Mucosa of rectum (tissue), 2 donors: ENCODE measurements around the gene SNORC.

Experiments used
- H3K27ac ChIP-seq, 2 donors: one replicate each; pipeline ENCODE4 v1.7.0; 2013; ENCODE audit warnings: inconsistent platforms in 2 of 2, low read depth in 2 of 2, low read length in 2 of 2
- H3K27me3 ChIP-seq, 2 donors: one replicate each; pipeline ENCODE4 v1.7.0; 2013; ENCODE audit warnings: low read length in 2 of 2; ENCODE audit not compliant: control insufficient read depth in 2 of 2, insufficient read depth in 2 of 2
- H3K36me3 ChIP-seq, 2 donors: one replicate each; pipeline ENCODE4 v1.7.0; 2013; ENCODE audit warnings: low read length in 2 of 2; ENCODE audit not compliant: control insufficient read depth in 2 of 2, insufficient read depth in 2 of 2
- H3K4me1 ChIP-seq, 2 donors: one replicate each; pipeline ENCODE4 v1.7.0; 2013; ENCODE audit warnings: low read length in 2 of 2, mild to moderate bottlenecking in 1 of 2; ENCODE audit not compliant: control insufficient read depth in 2 of 2, insufficient read depth in 2 of 2
- H3K4me3 ChIP-seq, 2 donors: one replicate each; pipeline ENCODE4 v1.7.0; 2013; ENCODE audit warnings: low read length in 2 of 2
- H3K9ac ChIP-seq, 2 donors: one replicate each; pipeline ENCODE4 v1.7.0; 2013; ENCODE audit warnings: low read length in 2 of 2, low read depth in 1 of 2, mild to moderate bottlenecking in 1 of 2
- H3K9me3 ChIP-seq, 2 donors: one replicate each; pipeline ENCODE4 v1.7.0; 2013; ENCODE audit warnings: low read length in 2 of 2; ENCODE audit not compliant: control insufficient read depth in 2 of 2
- donor health status: healthy.
- donor health status: Normal muscosa, but diverticular disease.

The SNORC gene

GRCh38 chr2:232925153-232925820 is 55.2 kb downstream of the SNORC start:
- H3K9me3 ChIP-seq = no peaks in the 10 kb centered on the region
- peaks cover 11 to 15% of the 10 kb centered on the region in 2 donors for H3K36me3 ChIP-seq
- no peak overlapping the region for H3K9ac ChIP-seq
- peaks cover 4 to 5% of the 10 kb centered on the region in 2 donors for H3K27me3 ChIP-seq
- no peak overlapping the region for H3K4me3 ChIP-seq
- no peak overlapping the region for H3K27ac ChIP-seq
- H3K4me1 ChIP-seq = peaks cover 0 to 5% of the 10 kb centered on the region in 2 donors

DNA sequence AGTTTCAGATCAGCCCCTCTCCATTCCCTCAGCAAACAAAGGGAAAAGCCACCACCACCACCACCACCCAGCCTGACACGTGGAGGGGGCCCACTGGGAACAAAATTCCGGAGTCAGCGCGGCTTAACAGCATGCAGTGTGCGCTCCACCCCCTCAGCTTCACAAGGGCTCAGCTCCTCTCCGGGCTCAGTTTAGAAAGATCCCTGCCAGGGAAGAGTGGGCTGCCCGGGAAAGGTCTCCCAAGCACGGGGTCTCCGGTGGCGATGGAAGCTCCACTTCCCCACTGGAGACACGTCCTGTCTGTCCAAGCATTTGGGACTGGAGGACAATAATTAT is 55.7 kb downstream of the SNORC start:
- Histone ChIP-seq H3K4me1 (peaks cover 0 to 5% of the 10 kb centered on the region in 2 donors), H3K27ac (no peak overlapping the region), H3K4me3 (no peak overlapping the region), H3K27me3 (peaks cover 4 to 5% of the 10 kb centered on the region in 2 donors), H3K9ac (no peak overlapping the region), H3K9me3 (no peaks in the 10 kb centered on the region), H3K36me3 (peaks cover 11% of the 10 kb centered on the region in 2 donors)

DNA sequence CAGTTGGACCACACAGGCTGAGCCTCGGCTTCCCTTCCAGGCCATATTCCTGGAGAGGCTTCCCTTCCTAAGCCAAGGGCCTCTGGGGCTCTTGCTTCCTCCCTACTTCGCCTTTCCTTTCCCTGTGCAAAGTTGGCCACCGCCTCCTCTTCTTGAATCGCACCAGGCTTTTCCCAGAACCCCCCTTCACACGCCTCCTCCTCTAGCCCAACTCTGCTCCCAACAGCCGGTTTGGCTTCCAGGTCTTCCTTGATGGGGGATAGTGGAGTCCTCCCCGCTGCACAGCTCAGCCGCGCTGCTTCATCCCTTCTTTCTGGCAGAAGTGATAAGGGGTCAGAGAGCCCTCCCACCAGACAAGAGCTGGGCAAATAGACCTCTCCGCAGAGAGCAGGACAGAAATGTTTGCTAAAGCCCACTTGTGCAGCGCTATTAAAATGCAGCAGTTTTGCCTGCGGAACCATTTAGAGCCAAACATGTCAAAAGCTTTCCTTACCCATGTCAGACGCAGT is 56.4 kb downstream of the SNORC start:
- Histone ChIP-seq H3K4me1 (peaks cover 0 to 5% of the 10 kb centered on the region in 2 donors), H3K4me3 (no peak overlapping the region), H3K9me3 (no peaks in the 10 kb centered on the region), H3K27ac (no peak overlapping the region), H3K36me3 (peaks cover 11% of the 10 kb centered on the region in 2 donors), H3K27me3 (peaks cover 4 to 5% of the 10 kb centered on the region in 2 donors), H3K9ac (no peak overlapping the region)

- H3K4me1 ChIP-seq = peaks cover 0 to 5% of the 10 kb centered on the region in 2 donors
- no peaks in the 10 kb centered on the region for H3K9me3 ChIP-seq
- no peak overlapping the region for H3K27ac ChIP-seq
- no peak overlapping the region for H3K9ac ChIP-seq
- H3K27me3 ChIP-seq = peaks cover 4 to 5% of the 10 kb centered on the region in 2 donors
- peaks cover 7 to 11% of the 10 kb centered on the region in 2 donors for H3K36me3 ChIP-seq
- H3K4me3 ChIP-seq = peak overlapping the region in 1 of 2 donors; percentile 16
These were observed 57.1 kb downstream of the SNORC start for GRCh38 chr2:232927032-232927792.

DNA sequence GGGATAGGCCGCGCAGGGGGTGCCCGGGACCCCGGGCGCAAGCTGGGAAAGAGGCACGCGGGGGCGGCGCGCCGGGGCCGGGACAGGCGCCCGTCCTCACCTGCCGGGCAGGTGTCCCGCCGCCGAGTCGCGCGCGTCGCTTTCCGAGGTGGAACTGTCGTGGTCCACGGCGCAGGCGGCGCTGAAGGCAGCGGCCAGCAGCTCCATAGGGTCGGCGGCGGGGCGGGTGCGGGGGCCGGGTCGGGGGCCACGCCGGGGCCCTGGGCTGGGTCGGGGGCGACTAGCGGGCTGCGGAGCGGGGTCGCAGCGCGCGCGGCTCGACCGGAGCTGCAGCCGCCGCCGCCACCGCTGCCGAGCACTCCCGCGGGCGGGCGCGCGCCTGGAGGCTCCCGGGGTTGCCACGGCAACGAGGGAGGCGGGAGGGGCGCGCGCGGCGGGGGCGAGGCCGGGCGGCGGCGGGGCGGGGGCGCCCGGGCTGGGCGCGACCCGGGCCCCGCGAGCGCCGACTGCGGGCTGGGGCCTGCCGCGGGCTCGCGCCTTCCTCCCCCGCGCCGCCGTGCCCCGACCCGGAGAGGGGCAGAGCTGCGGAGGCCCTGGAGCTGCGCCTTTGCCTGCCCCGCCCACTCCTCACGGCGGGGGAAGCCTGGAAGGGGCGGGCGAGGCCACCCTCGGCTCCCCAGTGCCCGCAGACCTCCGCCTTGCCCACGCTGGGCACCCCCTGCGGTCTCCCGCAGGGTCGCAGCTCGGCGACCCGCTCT is 57.9 kb downstream of the SNORC start:
- H3K4me1 ChIP-seq = peaks cover 0 to 5% of the 10 kb centered on the region in 2 donors
- H3K36me3 ChIP-seq = peaks cover 7 to 11% of the 10 kb centered on the region in 2 donors
- no peaks in the 10 kb centered on the region for H3K9me3 ChIP-seq
- H3K27ac ChIP-seq = no peak overlapping the region
- no peak overlapping the region for H3K4me3 ChIP-seq
- peaks cover 4 to 5% of the 10 kb centered on the region in 2 donors for H3K27me3 ChIP-seq
- no peak overlapping the region for H3K9ac ChIP-seq
